Measurements from ENCODE around the gene REXO2.

Gene REXO2

DNA sequence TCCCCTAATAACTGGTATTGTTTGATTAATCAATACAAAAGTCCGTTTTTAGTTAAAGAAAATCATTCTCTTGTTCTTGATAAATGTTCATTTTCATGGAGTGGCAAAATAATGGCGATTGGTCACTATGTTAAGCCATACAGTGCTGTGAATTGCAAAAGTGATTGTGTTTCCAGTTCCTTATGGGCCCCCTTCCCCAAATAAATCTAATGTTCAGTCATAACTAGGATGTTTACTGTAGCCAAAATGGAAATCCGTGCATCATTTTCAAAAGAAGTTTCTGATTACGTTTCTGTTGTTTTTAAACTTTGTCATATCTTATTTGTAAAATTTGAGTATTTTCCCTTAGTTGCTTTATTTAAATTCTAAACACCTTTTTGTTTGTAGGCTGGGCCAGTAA lies 38.0 kb upstream of the REXO2 start:
- peaks cover 32% of the 10 kb centered on the region for H3K36me3 ChIP-seq (ENCODE audit: control insufficient read depth, insufficient read depth, low read length)
- H3K4me3 ChIP-seq (ENCODE audit: low read depth, low read length), result peak overlapping the region; percentile 97
- H3K4me1 ChIP-seq (ENCODE audit: control insufficient read depth, insufficient read depth, low read length), result peaks cover 24% of the 10 kb centered on the region
- H3K9me3 ChIP-seq (ENCODE audit: control insufficient read depth, insufficient read depth, low read depth, low read length), result no peaks in the 10 kb centered on the region
- peak overlapping the region; percentile 98 for H3K27ac ChIP-seq (ENCODE audit: low read depth, low read length)
- peak overlapping the region; percentile 99 for H3K9ac ChIP-seq (ENCODE audit: low read length)
- H3K27me3 ChIP-seq (ENCODE audit: control insufficient read depth, insufficient read depth, low read length), result no peaks in the 10 kb centered on the region

- no peak overlapping the region for H3K4me3 ChIP-seq (ENCODE audit: low read depth, low read length)
- peaks cover 10% of the 10 kb centered on the region for H3K4me1 ChIP-seq (ENCODE audit: control insufficient read depth, insufficient read depth, low read length)
- H3K9me3 ChIP-seq (ENCODE audit: control insufficient read depth, insufficient read depth, low read depth, low read length), result no peaks in the 10 kb centered on the region
- H3K27ac ChIP-seq (ENCODE audit: low read depth, low read length), result no peak overlapping the region
- H3K27me3 ChIP-seq (ENCODE audit: control insufficient read depth, insufficient read depth, low read length), result no peaks in the 10 kb centered on the region
- no peak overlapping the region for H3K9ac ChIP-seq (ENCODE audit: low read length)
- peaks cover 36% of the 10 kb centered on the region for H3K36me3 ChIP-seq (ENCODE audit: control insufficient read depth, insufficient read depth, low read length)
These were observed 26.3 kb upstream of the REXO2 start for GRCh38 chr11:114412946-114413345.

DNA sequence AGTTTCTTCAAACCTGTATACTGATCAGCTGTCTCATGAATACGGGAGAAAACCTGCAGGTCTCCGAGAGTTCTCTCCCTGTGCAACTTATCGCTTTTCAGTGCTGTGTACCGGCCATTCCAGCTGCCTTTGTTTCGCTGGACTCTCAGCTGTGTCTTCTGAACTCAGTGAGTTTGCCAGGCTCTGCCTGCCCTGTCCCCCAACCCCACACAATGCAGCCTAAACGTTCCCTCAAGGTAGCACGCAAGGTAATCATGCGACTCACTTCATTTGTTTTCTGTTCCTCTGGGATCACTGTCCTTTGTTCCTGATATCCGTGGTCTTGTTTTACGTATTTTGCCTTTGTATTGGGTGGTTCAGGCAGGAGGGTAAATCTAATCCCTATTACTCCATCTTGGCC lies 25.3 kb upstream of the REXO2 start:
- no peak overlapping the region for H3K9ac ChIP-seq (ENCODE audit: low read length)
- H3K36me3 ChIP-seq (ENCODE audit: control insufficient read depth, insufficient read depth, low read length), result peaks cover 27% of the 10 kb centered on the region
- H3K9me3 ChIP-seq (ENCODE audit: control insufficient read depth, insufficient read depth, low read depth, low read length), result no peaks in the 10 kb centered on the region
- no peak overlapping the region for H3K4me3 ChIP-seq (ENCODE audit: low read depth, low read length)
- no peaks in the 10 kb centered on the region for H3K27me3 ChIP-seq (ENCODE audit: control insufficient read depth, insufficient read depth, low read length)
- H3K4me1 ChIP-seq (ENCODE audit: control insufficient read depth, insufficient read depth, low read length), result peaks cover 10% of the 10 kb centered on the region
- no peak overlapping the region for H3K27ac ChIP-seq (ENCODE audit: low read depth, low read length)

DNA sequence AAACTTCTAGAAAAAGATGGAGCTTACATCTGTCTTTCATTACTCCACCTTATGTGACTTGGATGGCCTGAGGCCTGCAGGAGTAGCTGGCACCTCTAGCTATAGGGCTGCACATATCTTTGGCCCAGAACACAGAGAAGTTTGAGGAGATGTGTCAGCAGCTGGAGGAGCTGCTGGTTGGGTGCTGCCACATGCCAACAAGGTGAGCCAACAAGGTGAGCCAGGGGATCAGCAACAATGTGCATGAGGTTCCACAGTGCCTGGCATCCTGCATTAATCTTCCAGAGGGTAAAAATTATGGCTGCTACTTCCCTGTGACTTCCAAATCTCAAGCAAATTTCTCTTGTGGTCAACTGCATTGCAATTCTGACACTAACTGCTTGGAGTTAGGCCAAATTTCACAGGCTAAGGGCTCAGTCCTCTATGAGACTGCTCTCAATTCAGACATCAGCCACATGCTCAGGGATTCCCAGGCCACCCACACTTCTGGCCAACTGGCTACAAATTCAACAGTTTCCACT lies 22.8 kb upstream of the REXO2 start:
- Histone ChIP-seq H3K9ac (ENCODE audit: low read length) (no peak overlapping the region), H3K27ac (ENCODE audit: low read depth, low read length) (no peak overlapping the region), H3K4me1 (ENCODE audit: control insufficient read depth, insufficient read depth, low read length) (peaks cover 10% of the 10 kb centered on the region)

DNA sequence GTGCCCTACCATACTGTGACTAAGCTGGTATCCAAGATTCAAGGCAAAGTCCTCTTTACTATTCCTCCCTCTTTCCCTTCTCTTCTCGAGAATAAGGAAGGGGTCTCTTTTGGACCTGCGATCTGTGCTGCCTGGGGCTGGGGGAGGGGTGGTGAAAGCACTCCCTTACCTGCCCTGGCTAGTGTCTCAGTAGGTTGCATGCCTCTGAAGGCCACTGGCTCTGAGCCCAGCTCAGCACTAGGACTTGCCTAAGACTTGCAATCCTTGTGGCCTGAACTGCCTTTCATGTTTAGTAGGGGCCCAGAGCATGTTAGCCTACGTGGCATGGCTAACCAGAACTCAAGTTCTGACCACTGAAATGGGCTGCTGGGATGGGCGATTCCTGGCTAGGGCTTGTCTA lies 13.0 kb upstream of the REXO2 start:
- H3K36me3 ChIP-seq (ENCODE audit: control insufficient read depth, insufficient read depth, low read length), result no peaks in the 10 kb centered on the region
- no peak overlapping the region for H3K4me3 ChIP-seq (ENCODE audit: low read depth, low read length)
- no peaks in the 10 kb centered on the region for H3K27me3 ChIP-seq (ENCODE audit: control insufficient read depth, insufficient read depth, low read length)
- peaks cover 6% of the 10 kb centered on the region for H3K4me1 ChIP-seq (ENCODE audit: control insufficient read depth, insufficient read depth, low read length)
- no peak overlapping the region for H3K9ac ChIP-seq (ENCODE audit: low read length)
- H3K27ac ChIP-seq (ENCODE audit: low read depth, low read length), result no peak overlapping the region
- H3K9me3 ChIP-seq (ENCODE audit: control insufficient read depth, insufficient read depth, low read depth, low read length), result no peaks in the 10 kb centered on the region

More for the DNA sequence above, 22.8 kb upstream of the REXO2 start:
- H3K36me3 ChIP-seq (ENCODE audit: control insufficient read depth, insufficient read depth, low read length), result peaks cover 11% of the 10 kb centered on the region; the same call in 1 of the 2 replicates
- H3K27me3 ChIP-seq (ENCODE audit: control insufficient read depth, insufficient read depth, low read length), result no peaks in the 10 kb centered on the region
- no peak overlapping the region for H3K4me3 ChIP-seq (ENCODE audit: low read depth, low read length)
- no peaks in the 10 kb centered on the region for H3K9me3 ChIP-seq (ENCODE audit: control insufficient read depth, insufficient read depth, low read depth, low read length)

GRCh38 chr11:114430290-114430689 lies 9.0 kb upstream of the REXO2 start:
- no peaks in the 10 kb centered on the region for H3K9me3 ChIP-seq (ENCODE audit: control insufficient read depth, insufficient read depth, low read depth, low read length)
- H3K36me3 ChIP-seq (ENCODE audit: control insufficient read depth, insufficient read depth, low read length), result no peaks in the 10 kb centered on the region
- no peak overlapping the region for H3K9ac ChIP-seq (ENCODE audit: low read length)
- peaks cover 6% of the 10 kb centered on the region for H3K4me1 ChIP-seq (ENCODE audit: control insufficient read depth, insufficient read depth, low read length)
- no peaks in the 10 kb centered on the region for H3K27me3 ChIP-seq (ENCODE audit: control insufficient read depth, insufficient read depth, low read length)
- no peak overlapping the region for H3K27ac ChIP-seq (ENCODE audit: low read depth, low read length)
- H3K4me3 ChIP-seq (ENCODE audit: low read depth, low read length), result no peak overlapping the region

- Histone ChIP-seq H3K4me3 (ENCODE audit: low read depth, low read length) (no peak overlapping the region), H3K36me3 (ENCODE audit: control insufficient read depth, insufficient read depth, low read length) (no peaks in the 10 kb centered on the region), H3K27ac (ENCODE audit: low read depth, low read length) (no peak overlapping the region), H3K9ac (ENCODE audit: low read length) (no peak overlapping the region), H3K4me1 (ENCODE audit: control insufficient read depth, insufficient read depth, low read length) (peaks cover 5% of the 10 kb centered on the region), H3K27me3 (ENCODE audit: control insufficient read depth, insufficient read depth, low read length) (no peaks in the 10 kb centered on the region), H3K9me3 (ENCODE audit: control insufficient read depth, insufficient read depth, low read depth, low read length) (no peaks in the 10 kb centered on the region)
These were observed 6.4 kb upstream of the REXO2 start for GRCh38 chr11:114432893-114433292.

DNA sequence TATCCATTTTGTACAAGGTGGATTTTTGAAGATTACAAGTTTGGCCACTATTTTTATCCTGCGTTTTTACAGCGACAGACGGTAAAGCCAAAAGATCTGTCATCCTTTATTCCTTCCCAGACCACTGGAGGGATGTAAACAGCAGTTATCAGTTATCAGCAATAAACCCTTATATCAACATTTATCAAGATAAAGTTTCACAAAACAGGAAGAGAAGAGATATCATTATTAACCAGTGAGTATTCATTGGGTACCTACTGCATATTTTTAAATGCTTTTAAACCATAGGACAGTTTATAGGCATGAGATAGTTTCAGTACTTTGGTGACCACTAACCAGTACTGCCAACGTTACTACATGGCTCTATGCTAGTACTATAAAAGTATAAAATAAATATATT lies 5.9 kb upstream of the REXO2 start:
- Histone ChIP-seq H3K4me3 (ENCODE audit: low read depth, low read length) (no peak overlapping the region), H3K9ac (ENCODE audit: low read length) (no peak overlapping the region), H3K27ac (ENCODE audit: low read depth, low read length) (no peak overlapping the region), H3K36me3 (ENCODE audit: control insufficient read depth, insufficient read depth, low read length) (no peaks in the 10 kb centered on the region), H3K27me3 (ENCODE audit: control insufficient read depth, insufficient read depth, low read length) (no peaks in the 10 kb centered on the region), H3K4me1 (ENCODE audit: control insufficient read depth, insufficient read depth, low read length) (peaks cover 10% of the 10 kb centered on the region), H3K9me3 (ENCODE audit: control insufficient read depth, insufficient read depth, low read depth, low read length) (no peaks in the 10 kb centered on the region)

DNA sequence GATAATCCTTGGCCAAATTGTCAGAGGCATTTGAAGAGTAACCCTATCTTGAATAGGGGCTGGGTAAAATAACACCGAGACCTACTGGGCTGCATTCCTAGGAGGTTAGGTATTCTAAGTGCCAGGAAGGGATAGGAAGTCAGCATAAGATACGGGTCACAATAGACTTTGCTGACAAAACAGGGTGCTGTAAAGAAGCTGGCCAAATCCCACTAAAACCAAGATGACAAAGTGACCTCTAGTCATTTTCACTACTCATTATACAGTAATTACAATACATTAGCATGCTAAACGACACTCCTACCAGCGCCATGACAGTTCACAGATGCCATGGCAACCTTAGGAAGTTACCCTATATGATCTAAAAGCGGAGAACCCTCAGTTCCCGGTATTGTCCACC lies 964 bp upstream of the REXO2 start:
- Histone ChIP-seq H3K27me3 (ENCODE audit: control insufficient read depth, insufficient read depth, low read length) (no peaks in the 10 kb centered on the region), H3K9me3 (ENCODE audit: control insufficient read depth, insufficient read depth, low read depth, low read length) (no peaks in the 10 kb centered on the region), H3K4me1 (ENCODE audit: control insufficient read depth, insufficient read depth, low read length) (peaks cover 30% of the 10 kb centered on the region), H3K36me3 (ENCODE audit: control insufficient read depth, insufficient read depth, low read length) (peaks cover 9% of the 10 kb centered on the region; the same call in 1 of the 2 replicates), H3K9ac (ENCODE audit: low read length) (no peak overlapping the region), H3K27ac (ENCODE audit: low read depth, low read length) (no peak overlapping the region), H3K4me3 (ENCODE audit: low read depth, low read length) (peak overlapping the region; percentile 95)

DNA sequence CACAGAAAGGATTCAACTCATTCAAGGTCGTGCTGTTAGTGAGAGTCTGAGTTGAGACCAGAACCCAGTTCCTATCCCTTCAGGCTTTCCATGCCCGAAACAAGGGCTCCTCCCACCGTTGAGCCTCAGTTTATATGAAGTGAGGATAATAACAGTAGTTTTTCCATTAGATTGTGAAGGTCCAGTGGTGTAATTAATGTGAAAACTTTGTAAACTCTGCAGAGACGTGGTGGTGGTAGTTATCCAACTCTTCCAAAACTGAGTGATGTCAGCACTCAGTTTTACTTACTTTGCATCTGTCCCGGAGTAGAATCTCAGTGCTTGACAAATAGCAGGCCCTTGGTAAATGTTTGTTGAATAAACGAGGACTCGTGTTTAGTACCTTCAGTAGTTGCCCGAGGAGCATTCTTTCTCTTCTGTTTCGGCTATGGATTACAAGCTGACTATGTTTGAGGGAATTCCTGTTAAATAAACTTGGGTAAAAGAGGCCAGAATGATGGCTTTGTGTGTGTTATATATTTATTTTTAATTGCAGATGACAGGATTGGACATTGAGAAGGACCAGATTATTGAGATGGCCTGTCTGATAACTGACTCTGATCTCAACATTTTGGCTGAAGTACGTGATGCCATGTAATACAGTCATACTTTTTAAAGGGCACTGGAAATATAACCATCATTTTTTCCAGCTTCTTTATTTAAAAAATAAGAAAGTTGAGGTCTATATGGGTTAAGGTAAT lies 1.0 kb downstream of the REXO2 start:
- no peaks in the 10 kb centered on the region for H3K9me3 ChIP-seq (ENCODE audit: control insufficient read depth, insufficient read depth, low read depth, low read length)
- H3K27me3 ChIP-seq (ENCODE audit: control insufficient read depth, insufficient read depth, low read length), result no peaks in the 10 kb centered on the region
- peaks cover 27% of the 10 kb centered on the region for H3K36me3 ChIP-seq (ENCODE audit: control insufficient read depth, insufficient read depth, low read length)
- H3K4me1 ChIP-seq (ENCODE audit: control insufficient read depth, insufficient read depth, low read length), result peaks cover 35% of the 10 kb centered on the region
- H3K4me3 ChIP-seq (ENCODE audit: low read depth, low read length), result peak overlapping the region; percentile 95
- H3K27ac ChIP-seq (ENCODE audit: low read depth, low read length), result peak overlapping the region; percentile 78
- H3K9ac ChIP-seq (ENCODE audit: low read length), result peak overlapping the region; percentile 95

- Histone ChIP-seq H3K4me1 (ENCODE audit: control insufficient read depth, insufficient read depth, low read length) (peaks cover 35% of the 10 kb centered on the region), H3K4me3 (ENCODE audit: low read depth, low read length) (peak overlapping the region; percentile 95), H3K27me3 (ENCODE audit: control insufficient read depth, insufficient read depth, low read length) (no peaks in the 10 kb centered on the region), H3K36me3 (ENCODE audit: control insufficient read depth, insufficient read depth, low read length) (peaks cover 35% of the 10 kb centered on the region), H3K9me3 (ENCODE audit: control insufficient read depth, insufficient read depth, low read depth, low read length) (no peaks in the 10 kb centered on the region), H3K27ac (ENCODE audit: low read depth, low read length) (no peak overlapping the region; the same call in 1 of the 2 replicates), H3K9ac (ENCODE audit: low read length) (peak overlapping the region; percentile 35)
These were observed 1.9 kb downstream of the REXO2 start for GRCh38 chr11:114440971-114441763.

Data from HUES6 (cell line).